GM18511 (cell line): ENCODE results near the gene HCFC2.
A peak's percentile ranks its signal among the peaks of the same experiment; 100 is the strongest.
"Not testable (repeated sequence)": the region's sequence is repeated elsewhere in the genome, so short reads cannot be mapped to it uniquely, and the experiment has no call there.

Source experiments
- ATAC-seq: cut with Tn5 transposase; IDR thresholded peaks from one replicate; pipeline ENCODE4 v1.9.1; 2021; ENCODE audit warnings: mild to moderate bottlenecking, moderate library complexity; ENCODE audit not compliant: unreplicated experiment

HCFC2 gene

GRCh38 chr12:104114834-104115586 is 50.7 kb downstream of the HCFC2 start:
- not testable (repeated sequence) for ATAC-seq

- no peak for ATAC-seq
Measured at GRCh38 chr12:104115587-104115975, 51.2 kb downstream of the HCFC2 start.

GRCh38 chr12:104121001-104121400 is 56.7 kb downstream of the HCFC2 start:
- ATAC-seq = no peak

GRCh38 chr12:104122298-104122697 is 58.0 kb downstream of the HCFC2 start:
- no peak for ATAC-seq

GRCh38 chr12:104126548-104126947 is 62.2 kb downstream of the HCFC2 start:
- no peak for ATAC-seq

- ATAC-seq = no peak
Measured at GRCh38 chr12:104130760-104131159, 66.4 kb downstream of the HCFC2 start.

- ATAC-seq = no peak
Measured at GRCh38 chr12:104131609-104132008, 67.3 kb downstream of the HCFC2 start.

GRCh38 chr12:104132351-104132956 is 68.1 kb downstream of the HCFC2 start:
- ATAC-seq = no peak

- no peak for ATAC-seq
Measured at GRCh38 chr12:104133321-104133720, 69.0 kb downstream of the HCFC2 start.

GRCh38 chr12:104133866-104134265 is 69.5 kb downstream of the HCFC2 start:
- no peak for ATAC-seq

- no peak for ATAC-seq
Measured at GRCh38 chr12:104134882-104135281, 70.6 kb downstream of the HCFC2 start.

GRCh38 chr12:104136577-104136976 is 72.2 kb downstream of the HCFC2 start:
- ATAC-seq = no peak

GRCh38 chr12:104137001-104137901 is 72.9 kb downstream of the HCFC2 start:
- ATAC-seq = peak; percentile 39

- ATAC-seq = peak; percentile 93
Measured at GRCh38 chr12:104137902-104138796, 73.8 kb downstream of the HCFC2 start, which contains the start of gene NFYB. NFYB (minus strand) TSS chr12:104138210; CDS start chr12:104135453, 2,757 bp downstream.

GRCh38 chr12:104138797-104139152 is 74.4 kb downstream of the HCFC2 start:
- no peak for ATAC-seq

GRCh38 chr12:104142543-104142942 is 78.2 kb downstream of the HCFC2 start:
- ATAC-seq = no peak

- ATAC-seq = no peak
Measured at GRCh38 chr12:104143002-104143401, 78.7 kb downstream of the HCFC2 start.

- ATAC-seq = no peak
Measured at GRCh38 chr12:104143918-104144317, 79.6 kb downstream of the HCFC2 start.

- ATAC-seq = no peak
Measured at GRCh38 chr12:104147346-104147745, 83.0 kb downstream of the HCFC2 start.

GRCh38 chr12:104150416-104150815 is 86.1 kb downstream of the HCFC2 start:
- ATAC-seq = no peak
